NCI-H1436 (cell line): ENCODE measurements around the gene KISS1.

Experiments
- DNase-seq: peaks from one replicate; lab custom pipeline; 2025; lab: John Stamatoyannopoulos, UW

The KISS1 gene

DNA sequence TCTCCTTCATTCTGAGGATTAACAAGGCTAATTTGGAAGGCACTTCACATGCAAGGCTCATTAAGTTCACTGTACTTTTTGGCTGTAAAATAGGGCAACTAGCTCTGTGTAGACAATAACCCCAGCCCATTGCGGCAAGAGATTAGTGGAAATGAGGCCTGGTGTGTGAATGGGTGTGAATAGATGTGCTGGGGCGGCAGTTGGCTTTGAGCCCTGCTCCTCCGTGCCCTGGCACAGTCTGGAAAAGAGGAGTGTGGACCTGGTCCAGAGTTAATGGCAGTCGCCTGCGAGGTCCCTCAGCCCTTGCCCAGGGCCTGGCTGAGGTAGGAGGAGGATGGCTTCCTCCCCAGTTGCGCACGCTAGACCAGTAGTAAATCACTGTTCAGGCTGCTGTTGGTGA lies 4.8 kb downstream of the KISS1 start:
- peak; percentile 47 for DNase-seq

DNA sequence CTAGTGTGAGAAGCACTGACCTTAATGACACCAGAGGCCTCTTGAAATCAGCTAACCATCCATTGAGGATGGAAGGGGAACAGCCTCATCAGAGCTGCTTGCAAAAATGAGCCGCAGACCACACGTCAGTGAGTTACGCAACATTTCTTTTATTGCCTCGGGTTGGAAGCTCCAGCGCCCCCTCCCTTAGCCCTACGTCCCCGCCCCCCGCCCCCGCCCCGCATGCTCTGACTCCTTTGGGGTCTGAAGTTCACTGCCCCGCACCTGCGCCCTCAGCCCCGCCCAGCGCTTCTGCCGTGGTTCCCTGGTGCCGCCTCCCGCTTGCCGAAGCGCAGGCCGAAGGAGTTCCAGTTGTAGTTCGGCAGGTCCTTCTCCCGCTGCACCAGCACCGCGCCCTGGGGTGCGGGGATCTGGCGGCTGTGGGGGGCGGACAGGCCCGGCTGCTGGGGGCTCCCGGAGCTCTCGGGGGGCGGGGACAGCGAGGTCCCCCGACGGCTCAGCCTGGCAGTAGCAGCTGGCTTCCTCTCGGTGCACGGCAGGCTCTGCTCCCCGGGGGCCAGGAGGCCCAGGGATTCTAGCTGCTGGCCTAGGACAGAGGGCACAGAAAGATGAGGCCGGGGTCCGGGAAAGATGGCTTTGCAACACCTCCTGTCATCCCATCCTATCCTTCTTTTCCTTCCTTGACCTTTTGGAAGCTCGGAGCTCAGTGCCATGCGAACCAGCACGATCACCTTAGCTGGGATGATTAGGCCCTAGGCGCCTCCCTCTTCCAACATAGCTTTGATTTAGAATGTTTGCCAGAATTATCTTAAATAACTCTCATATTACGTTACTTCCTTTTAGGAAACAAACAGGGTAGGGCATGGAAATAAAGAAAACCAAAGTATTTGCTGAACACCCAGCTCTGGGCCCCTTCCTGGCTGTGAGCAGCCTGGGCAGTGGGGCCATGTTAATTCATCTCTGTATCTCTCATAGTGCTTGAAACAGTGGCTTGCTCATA lies 5.8 kb downstream of the KISS1 start:
- peak; percentile 61 for DNase-seq

DNA sequence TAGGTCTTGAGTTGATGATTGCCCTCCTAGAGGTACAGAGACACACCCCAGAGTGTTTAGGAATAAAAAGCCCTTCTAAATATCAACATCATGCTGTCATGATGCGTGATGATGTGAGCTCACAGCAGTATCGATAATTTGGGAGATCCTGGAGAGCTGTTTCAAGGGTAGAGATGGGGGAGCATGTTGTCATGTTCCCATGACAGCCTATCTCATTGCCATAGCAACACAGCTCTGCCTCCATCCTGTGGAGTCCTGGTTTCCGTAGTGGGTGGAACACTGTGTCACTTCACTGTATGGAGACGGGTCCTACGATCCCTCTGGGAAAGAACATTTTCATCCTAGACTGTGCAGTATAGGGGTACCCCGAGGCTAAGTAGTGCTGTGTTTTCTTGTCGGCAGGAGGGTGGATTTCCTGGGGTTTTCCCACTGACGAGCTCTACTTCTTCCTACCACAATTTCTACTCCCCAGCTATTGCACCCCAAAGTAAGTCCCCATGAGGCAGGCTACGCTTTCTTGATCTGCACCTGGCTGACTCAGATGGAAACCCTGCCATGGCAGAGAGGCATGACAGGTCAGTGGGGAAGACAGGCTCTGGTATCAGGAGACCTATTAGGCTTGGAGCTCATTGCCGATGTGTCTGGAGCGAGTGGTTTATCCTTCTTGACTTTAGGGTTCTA lies 7.2 kb downstream of the KISS1 start:
- no peak for DNase-seq

DNA sequence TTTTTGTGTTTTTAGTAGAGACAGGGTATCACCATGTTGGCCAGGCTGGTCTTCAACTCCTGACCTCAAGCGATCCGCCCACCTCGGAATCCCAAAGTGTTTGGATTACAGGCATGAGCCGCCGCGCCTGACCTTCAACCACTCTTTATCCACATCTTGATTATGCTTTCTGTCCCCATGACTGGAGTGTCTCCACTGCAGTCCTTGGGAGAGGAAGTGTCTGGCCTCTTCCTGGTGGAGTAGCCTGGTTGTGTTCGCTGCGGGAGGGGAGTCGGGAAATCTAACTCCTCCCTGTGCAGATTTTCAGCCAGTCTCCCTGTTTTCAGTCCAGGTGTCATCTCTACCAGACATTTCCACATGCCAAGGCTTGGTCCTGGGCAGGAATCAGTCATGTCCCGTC lies 9.7 kb downstream of the KISS1 start:
- DNase-seq: no peak

DNA sequence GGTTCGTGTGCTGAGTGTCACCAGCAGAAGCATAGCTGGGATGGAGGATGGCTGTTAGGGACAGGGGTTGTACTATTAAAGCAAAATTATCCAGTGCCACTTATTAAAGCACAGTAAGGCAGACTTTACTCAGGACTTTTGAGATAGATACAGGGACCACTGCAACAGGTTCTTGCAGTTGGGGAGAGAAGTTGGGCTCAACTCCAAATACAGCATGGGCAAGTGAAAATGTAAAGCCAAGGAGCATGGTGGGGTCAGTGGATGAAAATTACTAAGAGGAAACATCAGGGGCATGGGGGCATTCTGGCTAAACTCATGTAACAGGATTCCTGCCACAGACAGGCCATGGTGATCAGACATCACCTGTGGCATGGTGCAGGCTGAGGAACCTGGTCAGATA lies 15.2 kb downstream of the KISS1 start:
- DNase-seq: no peak

DNA sequence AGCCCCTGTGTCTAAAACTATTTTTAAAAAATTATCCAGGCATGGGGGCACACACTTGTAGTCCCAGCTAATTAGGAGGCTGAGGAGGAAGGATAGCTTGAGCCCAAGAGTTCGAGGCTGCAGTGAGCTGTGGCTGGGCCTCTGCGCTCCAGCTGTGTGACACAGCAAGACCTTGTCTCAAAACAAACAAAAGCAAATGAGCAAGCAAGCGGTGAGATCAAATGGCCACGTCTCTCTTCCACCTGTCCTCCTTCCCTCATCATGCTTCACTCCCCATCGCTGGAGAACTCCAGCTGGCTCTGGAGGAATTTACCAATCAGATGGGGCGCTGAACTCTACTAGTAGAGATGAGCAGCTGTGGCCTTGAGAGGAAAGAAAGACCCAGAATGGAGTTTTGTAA lies 16.2 kb downstream of the KISS1 start:
- no peak for DNase-seq

DNA sequence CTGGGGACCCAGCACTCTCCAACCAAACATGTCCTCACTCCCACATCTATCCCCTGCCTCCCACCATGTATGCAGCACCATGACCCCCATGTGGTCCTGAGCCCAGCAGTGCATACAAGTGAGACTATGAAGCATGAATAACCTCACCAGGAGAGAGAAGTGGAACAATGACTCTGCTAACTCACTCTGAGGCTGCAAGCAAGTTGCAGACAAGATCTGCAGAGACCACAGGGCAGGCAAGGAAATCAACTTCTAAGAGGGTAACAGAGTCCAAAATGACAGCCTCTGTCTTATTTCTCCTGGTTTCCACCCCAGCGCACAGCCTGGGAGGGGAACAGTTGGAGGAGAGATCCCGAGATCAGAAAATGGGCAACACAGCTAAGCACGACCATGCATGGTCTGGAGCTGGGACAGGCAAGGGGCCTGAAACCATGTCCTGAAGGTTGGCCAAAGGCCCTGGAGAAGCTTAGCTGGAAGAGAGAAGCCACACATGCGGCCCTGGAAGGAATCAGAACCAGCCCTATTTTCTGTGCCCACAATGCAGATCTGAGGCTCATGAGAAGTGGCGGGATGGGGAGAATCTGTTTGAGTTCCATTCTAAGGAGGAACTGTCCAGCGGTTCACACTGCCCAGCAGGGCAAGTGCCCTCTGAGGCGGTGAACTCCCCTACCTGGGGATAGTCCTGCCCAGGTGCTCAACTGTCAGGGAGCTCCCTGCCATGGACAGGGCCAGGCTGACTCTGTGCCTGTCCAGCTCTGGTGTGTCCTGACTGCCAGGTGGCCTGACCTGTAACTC lies 17.6 kb downstream of the KISS1 start:
- no peak for DNase-seq

DNA sequence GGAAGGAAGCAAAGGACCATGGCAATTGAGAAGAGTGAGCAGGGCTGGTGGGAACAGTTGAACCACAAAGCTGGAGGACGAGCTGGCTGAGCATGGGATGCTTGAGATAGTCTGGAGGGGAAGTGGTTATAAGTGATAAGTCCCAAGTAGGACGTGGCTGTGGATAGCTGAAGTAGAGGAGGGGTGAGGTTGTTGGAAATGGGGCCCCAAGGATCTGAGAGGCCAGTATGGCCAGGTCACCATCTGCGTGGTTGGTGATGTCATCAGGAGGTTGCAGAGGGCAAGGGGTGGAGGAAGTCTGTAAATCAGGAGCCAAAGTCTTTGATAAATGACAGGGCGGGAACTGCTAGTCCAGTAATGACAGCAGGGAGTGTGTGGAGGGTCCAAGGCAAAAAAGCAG lies 19.2 kb downstream of the KISS1 start:
- DNase-seq: no peak

DNA sequence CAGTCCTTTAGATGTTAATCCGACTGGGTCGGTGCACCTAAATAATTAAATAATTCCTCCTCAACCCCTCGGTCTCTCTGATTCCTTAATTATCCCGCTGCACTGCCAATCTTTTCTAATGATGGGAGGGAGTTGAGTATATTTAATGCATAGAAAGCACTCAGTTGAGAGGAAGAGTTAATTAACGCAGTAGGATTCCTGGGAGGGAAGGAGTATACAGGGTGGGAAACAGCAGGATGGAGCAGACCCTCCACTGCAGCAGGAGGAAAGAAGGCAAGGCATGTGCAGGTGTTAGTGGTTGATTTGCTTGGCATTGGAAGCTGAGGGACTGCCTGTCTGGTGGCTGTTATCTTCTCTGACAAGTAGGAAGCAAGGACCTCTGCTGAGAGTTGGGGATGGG lies 20.2 kb downstream of the KISS1 start:
- DNase-seq: no peak

DNA sequence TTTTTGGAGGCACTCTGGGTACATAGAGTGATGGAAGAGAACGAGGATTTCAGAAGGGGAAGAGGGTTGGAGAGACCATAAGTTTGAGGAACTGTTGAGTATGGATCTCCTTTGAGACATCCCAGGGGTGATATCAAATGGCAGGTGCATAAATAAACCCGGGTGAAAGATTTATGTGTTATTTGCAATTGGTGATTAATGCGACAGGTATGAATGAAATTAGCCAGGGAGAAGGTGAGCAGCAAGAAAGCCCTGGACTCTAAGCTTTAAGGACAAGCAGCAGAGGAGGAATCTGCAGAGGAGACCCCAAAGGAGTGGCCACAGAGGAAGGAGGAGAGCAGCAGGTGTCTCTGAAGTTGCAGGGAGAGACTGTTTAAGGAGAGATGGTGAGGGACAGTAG lies 21.3 kb downstream of the KISS1 start:
- DNase-seq: no peak

DNA sequence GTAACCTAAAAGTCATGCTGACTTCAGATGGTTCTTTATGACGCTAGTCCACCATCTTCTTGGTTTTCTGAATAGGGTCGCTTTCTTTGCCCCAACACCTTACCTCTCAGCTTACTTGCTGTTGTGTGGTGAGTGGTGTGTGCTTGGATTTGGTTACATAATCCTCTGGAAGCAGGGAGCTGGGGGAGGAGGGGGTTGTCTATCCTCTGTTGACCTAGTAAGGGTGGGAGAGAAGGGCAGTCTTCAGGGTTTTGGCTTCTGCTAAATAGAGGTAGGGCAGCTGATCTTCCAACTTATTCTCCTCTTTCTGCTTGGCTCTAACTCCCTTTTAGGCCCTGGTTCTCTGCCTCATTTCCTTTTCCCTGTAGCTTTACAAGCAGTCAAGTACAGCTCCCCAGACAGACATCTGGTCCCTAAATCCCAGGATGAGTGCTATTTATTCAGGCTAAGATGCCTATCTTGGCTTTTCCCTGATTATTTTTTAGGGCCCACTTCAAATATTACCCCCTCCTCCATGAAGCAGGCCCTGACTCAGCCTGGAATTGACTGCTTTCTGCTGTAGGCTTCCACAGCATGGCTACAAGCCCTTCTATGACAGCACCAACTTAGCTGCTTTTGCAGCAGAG lies 23.8 kb downstream of the KISS1 start:
- no peak for DNase-seq

DNA sequence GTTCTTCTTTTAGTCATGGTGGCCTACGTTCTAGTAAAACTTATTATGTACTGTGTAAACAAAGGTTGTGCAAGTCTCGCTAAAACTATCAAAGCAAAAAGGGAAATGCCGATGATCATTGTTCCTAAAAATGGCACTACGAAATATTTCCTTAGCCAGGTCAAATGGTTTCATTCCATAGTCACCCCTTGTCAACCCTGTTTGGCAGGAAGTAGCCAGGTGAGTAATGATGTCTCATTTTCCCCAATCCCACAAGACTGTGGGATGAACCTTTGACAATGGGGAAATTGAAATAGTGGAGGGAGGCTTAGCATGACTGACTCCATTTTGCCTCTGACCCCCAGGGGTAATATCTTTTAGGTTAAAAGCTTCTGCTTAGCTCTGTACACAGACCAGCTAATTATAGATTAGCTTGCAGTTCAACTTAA lies 24.5 kb downstream of the KISS1 start:
- no peak for DNase-seq

DNA sequence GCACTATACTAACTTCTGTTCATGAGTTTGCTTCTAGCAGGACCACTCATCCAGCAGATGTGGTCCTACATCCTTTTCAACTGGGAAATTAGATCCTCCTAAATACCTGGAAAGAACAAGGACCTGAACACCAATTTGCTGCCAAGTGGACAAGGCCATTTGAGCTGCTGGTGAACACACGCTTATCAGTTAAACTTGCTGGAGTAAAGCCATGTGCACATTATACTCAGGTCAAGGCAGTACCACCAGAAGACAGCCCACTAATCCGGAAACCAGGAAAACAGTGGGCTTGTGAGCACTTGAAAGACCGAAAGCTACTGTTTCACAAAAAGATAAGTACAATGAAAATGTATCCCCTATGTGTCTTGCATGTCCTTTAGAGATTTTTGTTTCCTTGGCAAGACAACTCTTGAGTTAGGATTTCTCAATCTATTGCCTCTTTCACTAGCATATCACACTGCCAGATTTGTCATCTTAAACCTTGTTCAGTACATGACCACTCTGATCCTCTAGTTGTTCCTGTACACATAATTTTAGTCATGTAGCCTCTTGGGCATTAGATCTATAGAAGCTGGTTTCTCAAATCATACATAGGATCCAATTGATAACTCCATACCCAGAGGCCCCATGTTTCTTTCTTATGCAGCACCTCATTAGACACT lies 25.7 kb downstream of the KISS1 start:
- no peak for DNase-seq

DNA sequence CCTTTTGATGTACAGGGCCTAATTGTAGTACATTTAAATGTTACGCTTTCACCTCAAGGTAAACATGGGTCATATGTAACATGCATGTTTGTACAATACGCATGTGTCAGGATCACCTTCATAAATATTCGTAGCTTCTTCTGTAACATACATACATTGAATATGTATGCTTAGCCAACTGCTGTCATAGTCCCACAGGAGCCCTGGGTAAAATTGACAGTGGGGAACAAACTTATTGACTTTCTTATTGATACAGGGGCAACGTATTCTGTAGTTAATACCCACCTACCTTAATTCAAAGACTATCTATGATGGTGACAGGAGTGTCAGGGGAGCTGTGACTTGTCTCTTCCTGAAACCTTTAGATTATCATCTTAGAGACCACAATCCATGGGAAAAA lies 26.4 kb downstream of the KISS1 start:
- DNase-seq: no peak

DNA sequence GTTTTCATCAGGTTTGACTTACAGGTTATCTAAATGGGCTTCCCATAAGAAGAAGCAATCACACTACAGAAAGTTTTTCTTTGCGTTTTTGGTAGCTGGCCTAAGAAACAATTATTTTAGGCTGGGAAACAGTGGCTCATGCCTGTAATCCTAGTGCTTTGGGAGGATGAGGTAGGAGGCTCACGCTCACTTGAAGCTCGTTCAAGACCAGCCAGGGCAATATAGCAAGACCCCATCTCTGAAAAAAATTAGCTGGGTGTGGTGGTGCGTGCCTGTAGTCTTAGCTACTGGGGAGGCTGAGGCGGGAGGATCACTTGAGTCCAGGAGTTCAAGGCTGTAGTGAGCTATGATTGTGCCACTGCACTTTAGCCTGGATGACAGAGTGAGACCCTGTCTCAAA lies 28.6 kb downstream of the KISS1 start:
- DNase-seq: no peak

DNA sequence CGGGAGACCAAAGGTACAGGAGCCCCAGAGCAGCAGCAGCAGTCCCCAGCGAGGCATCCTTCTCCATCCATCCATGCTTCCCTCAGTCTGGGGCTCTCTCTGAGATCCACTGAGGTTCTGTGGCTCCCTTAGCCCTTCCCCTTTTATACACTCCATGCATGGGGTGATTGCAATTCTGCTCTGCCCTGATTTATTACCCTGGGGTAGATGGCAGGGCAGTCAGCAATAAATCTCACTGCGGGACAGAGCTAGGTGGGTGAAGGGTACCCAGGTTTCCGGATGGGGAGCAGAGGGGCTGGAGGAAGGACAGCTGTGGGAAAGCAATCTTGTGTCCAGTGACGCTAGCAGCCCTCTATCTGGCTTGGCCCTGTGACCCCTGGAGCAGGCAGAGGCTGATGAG lies 30.1 kb downstream of the KISS1 start, which contains the start of gene REN:
Gene REN (minus strand): TSS at position 119 of the 400 bp plus-strand sequence. CDS start 44 bp downstream, at position 75.
- no peak for DNase-seq

DNA sequence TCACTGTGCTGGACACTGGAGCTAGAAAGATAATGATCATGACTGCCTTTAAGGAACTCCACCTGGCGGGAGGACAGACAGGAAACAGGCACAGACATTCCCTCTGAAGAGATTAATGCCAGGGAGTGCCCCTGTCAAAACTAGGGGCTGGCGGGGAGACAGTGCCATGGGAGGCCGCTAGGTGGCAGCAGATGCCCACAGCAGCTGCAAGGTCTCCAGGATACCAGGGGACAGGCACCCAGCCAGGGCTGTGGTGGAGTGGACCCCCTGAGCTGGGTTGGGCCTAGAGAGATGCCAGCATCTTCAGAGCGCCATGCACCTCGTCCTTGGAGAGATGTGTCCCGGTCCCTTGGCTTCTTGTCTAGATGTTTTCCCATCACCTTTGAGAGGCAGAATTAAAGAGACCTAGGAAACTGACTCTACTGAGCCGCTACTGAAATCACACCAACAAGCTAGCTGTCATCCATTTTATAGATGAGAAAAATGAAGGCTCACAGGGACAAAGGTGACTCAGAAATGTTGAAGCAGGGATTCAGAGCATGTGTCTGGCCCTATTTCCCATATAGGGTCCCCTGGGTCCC lies 33.7 kb downstream of the KISS1 start:
- peak; percentile 82 for DNase-seq

DNA sequence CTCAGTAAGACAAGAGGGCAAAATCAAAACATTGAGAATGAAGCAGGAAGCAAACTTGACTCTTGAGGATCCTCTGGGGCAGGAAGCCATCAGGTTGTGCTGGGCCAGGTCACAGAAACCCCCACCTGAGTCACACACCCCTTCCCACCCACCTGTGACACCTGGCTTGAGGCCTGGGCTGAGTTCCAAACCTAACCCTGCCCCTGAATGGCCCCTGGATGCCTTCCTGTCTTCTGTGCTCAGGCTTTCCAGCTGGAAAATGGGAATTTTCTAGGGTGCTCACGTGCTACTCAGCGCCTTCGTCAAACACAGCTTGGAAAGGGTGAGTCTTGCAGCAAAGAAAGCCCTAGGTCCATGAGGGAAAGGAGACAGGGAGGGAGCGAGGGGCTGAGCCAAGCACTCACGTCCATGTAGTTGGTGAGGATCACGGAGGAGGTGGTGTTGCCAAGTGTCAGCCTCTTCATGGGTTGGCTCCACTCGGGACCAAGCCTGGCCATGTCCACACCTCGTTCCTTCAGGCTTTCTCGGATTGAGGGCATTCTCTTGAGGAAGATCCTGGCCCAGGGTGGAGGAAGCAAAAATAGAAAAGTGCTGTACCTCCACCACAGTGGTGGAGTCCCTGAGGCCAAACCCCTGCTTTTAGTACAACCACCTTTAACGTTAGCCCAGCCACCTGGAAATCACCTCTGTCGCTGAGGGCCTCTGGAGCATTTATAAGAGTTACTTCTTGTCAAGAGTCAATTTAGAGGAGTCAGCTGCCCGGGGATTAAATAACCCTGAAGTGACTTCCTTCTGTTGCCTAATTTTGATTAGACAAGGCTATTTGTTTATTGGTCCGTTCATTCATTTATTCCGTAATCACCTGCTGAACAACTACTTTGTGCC lies 34.4 kb downstream of the KISS1 start:
- no peak for DNase-seq

DNA sequence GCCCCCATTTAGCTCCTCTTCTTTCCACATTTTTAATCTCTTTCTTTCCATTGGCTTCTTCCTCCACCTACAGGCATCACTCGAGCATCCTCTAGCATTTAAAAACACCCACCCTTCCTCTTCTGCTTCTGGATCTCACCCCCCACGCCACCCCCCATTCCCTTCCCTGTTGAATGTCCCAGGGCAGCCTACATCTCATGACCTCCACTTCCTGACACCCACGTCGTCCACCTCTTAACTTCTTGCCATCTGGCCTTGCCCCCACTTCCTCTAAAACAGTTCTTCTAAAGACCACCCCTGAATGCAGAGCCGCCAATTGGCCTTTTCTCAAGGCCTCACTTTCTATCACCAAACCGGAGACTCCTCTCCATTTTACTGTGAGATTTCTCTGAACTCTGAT lies 38.3 kb downstream of the KISS1 start:
- DNase-seq: no peak

DNA sequence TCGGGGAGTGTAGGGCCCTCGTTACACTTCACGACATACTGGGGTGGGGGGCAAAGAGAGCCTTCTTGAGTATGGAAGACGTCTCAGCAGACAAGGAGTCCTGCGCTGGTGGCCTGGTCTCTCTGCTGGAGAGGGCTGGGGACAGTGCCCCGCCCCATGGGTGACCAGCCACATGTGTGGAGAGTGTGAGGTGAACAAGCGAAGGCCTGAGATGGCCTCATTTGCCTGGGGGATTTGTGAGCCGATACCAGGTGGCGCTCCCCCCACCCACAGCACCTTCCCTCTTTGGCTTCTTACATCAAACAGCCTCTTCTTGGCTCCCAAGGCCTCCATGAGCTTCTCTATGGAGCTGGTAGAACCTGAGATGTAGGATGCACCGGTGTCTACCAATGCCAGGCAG lies 40.4 kb downstream of the KISS1 start:
- DNase-seq: no peak
